Adrenal gland (tissue), 12 donors: ENCODE results near the gene MROH2A. TPM values are rescaled to one million over a fixed set of nuclear protein-coding genes. Genes with fewer than 3 reads are reported as not detected.
"Not testable (repeated sequence)": the region's sequence is repeated elsewhere in the genome, so short reads cannot be mapped to it uniquely, and the experiment has no call there.

Experiments
- DNase-seq, 7 donors: peaks; one replicate each; pipeline ENCODE4 v3.0.0-alpha.2; 2019 to 2020
- H3K27ac ChIP-seq, 5 donors: fragments of 200-600 bp; sonication (generic) in 4 of 5; 1 replicate in 3 of 5; 2 replicates in 2 of 5; pipeline versions ENCODE4 v1.5.1 to v1.8.0; 2016 to 2020; ENCODE audit warnings: mild to moderate bottlenecking in 1 of 5
- H3K27me3 ChIP-seq: fragments of 200-600 bp; 2 replicates; pipeline ENCODE4 v1.8.0; 2021
- H3K36me3 ChIP-seq, 2 donors: fragments of 200-600 bp; replicated peaks in 1 of 2; 1 replicate in 1 of 2; 2 replicates in 1 of 2; pipeline versions ENCODE4 v1.5.1 to v1.8.0; 2018 to 2022
- H3K4me1 ChIP-seq, 2 donors: fragments of 200-600 bp; replicated peaks in 1 of 2; 1 replicate in 1 of 2; 2 replicates in 1 of 2; pipeline versions ENCODE4 v1.5.1 to v1.8.0; 2018 to 2021
- H3K4me3 ChIP-seq, 4 donors: fragments of 200-600 bp; sonication (generic) in 3 of 4; one replicate each; pipeline ENCODE4 v1.5.1; 2016 to 2018
- H3K9me3 ChIP-seq, 3 donors: fragments of 200-600 bp; sonication (generic) in 1 of 3; replicated peaks in 1 of 3; 1 replicate in 2 of 3; 2 replicates in 1 of 3; pipeline versions ENCODE4 v1.5.1 to v1.8.0; 2016 to 2021
- CTCF ChIP-seq, 6 experiments: fragments of 450-650 bp in 4 of 6; fragments of 200-600 bp in 2 of 6; sonication (generic) in 1 of 6; IDR thresholded peaks; 1 replicate in 5 of 6; 2 replicates in 1 of 6; pipeline versions ENCODE4 v1.5.1 to v1.8.0; 2016 to 2021; ENCODE audit warnings: antibody characterized with exemption in 6 of 6, mild to moderate bottlenecking in 2 of 6, moderate library complexity in 1 of 6
- POLR2A ChIP-seq, 2 donors: fragments of 450-650 bp; IDR thresholded peaks; one replicate each; pipeline ENCODE4 v1.6.1; 2017; ENCODE audit warnings: antibody characterized with exemption in 2 of 2, mild to moderate bottlenecking in 2 of 2, moderate library complexity in 1 of 2
- WGBS, 4 donors: extraction: QIAGEN DNeasy Blood & Tissue Kit in 2 of 4; methylation state at CpG; one replicate each; pipeline versions ENCODE4 v1.1.5 to v1.1.7; 2013 to 2017; 5-methylcytosine and 5-hydroxymethylcytosine counted together
- intact Hi-C, 2 donors: fragments of 100-400 bp; cut with DNase I; formaldehyde crosslinking; loops; one replicate each; pipeline versions ENCODE4 v1.14.1 to v1.15.0; 2022 to 2023
- polyA plus RNA-seq, 3 donors: library from polyadenylated mRNA; stranded (reverse); fragments of 200-250 nt in 2 of 3; fragments of 350-450 nt in 1 of 3; fragmentation: Illumina TruSeq in 1 of 3; extraction: RNeasy Lipid Tissue Mini Kit (QIAGEN cat#74804) in 1 of 3; gene quantifications; one replicate each; pipeline ENCODE4 v1.2.3, GENCODE V29; 2013 to 2014
- total RNA-seq, 9 donors: library from RNA; depleted of rRNA in 4 of 9; stranded (reverse); fragments of >200 nt in 4 of 9; fragments of 120-200 nt in 1 of 9; fragmentation: NEBNext Ultra II Directional in 1 of 9; extraction: Animal tissue kit (Norgen Biotek cat#: 25700) in 1 of 9; gene quantifications; one replicate each; pipeline versions ENCODE4 v1.1.0 to v1.2.4, GENCODE V29; 2013 to 2023
- donor health status: healthy with polysubstance abuse.
- donor health status: Bipolar disorder and iron deficiency.
- donor health status: DM: yes; HTN: yes; CAD: no.
- donor health status: DM: no; HTN: no; CAD: no.
- donor health status: DM: no; HTN: no; CAD: no.
- donor health status: DM: yes; HTN: yes; CAD: no.

The MROH2A gene
- total and polyA plus RNA-seq, 12 donors, result 0.13 TPM; not detected in 11

- intact Hi-C loops, result no loop called here
- Histone ChIP-seq H3K27ac (no peak overlapping the region), H3K36me3 (no peaks in the 10 kb centered on the region), H3K27me3 (peaks cover 5% of the 10 kb centered on the region), H3K4me3 (no peak overlapping the region), H3K4me1 (no peaks in the 10 kb centered on the region), H3K9me3 (no peaks in the 10 kb centered on the region)
- 63 to 72% (median 67%) methylated on average over 2 of the region's 2 CpGs for WGBS, 4 donors
- TF ChIP-seq CTCF (IDR thresholded peaks at IDR 0.05) (no peak), POLR2A (IDR thresholded peaks at IDR 0.05) (no peak)
- no peak for DNase-seq
Measured at GRCh38 chr2:233740870-233741269, 37.3 kb upstream of the MROH2A start.

- 91% methylated on average over 27 to 44 of the region's 46 CpGs for WGBS, 4 donors
Measured at GRCh38 chr2:233743464-233744259, 34.5 kb upstream of the MROH2A start.

GRCh38 chr2:233745073-233745755 lies 32.9 kb upstream of the MROH2A start:
- Histone ChIP-seq H3K27ac (no peak overlapping the region), H3K27me3 (no peaks in the 10 kb centered on the region), H3K36me3 (no peaks in the 10 kb centered on the region), H3K4me3 (no peak overlapping the region), H3K4me1 (no peaks in the 10 kb centered on the region), H3K9me3 (no peaks in the 10 kb centered on the region)
- intact Hi-C loops, result no loop called here
- TF ChIP-seq POLR2A (IDR thresholded peaks at IDR 0.05) (no peak), CTCF (IDR thresholded peaks at IDR 0.05) (no peak)
- no peak for DNase-seq
- 66 to 80% (median 69%) methylated on average over 5 of the region's 5 CpGs for WGBS, 4 donors

More at GRCh38 chr2:233743464-233744259, 34.5 kb upstream of the MROH2A start:
- Histone ChIP-seq H3K27me3 (no peaks in the 10 kb centered on the region), H3K9me3 (no peaks in the 10 kb centered on the region), H3K27ac (no peak overlapping the region), H3K4me3 (no peak overlapping the region), H3K4me1 (no peaks in the 10 kb centered on the region), H3K36me3 (no peaks in the 10 kb centered on the region)
- TF ChIP-seq POLR2A (IDR thresholded peaks at IDR 0.05) (no peak), CTCF (IDR thresholded peaks at IDR 0.05) (no peak)
- no peak for DNase-seq
- intact Hi-C loops, result no loop called here

GRCh38 chr2:233745838-233746237 lies 32.3 kb upstream of the MROH2A start:
- H3K4me3 ChIP-seq, H3K4me1 ChIP-seq, DNase-seq, H3K27me3 ChIP-seq, H3K27ac ChIP-seq, intact Hi-C loops, H3K36me3 ChIP-seq, H3K9me3 ChIP-seq: not testable (repeated sequence)
- 35 to 72% (median 65%) methylated on average over 2 of the region's 2 CpGs for WGBS, 4 donors
